ENCODE data around the gene FH.

DNA sequence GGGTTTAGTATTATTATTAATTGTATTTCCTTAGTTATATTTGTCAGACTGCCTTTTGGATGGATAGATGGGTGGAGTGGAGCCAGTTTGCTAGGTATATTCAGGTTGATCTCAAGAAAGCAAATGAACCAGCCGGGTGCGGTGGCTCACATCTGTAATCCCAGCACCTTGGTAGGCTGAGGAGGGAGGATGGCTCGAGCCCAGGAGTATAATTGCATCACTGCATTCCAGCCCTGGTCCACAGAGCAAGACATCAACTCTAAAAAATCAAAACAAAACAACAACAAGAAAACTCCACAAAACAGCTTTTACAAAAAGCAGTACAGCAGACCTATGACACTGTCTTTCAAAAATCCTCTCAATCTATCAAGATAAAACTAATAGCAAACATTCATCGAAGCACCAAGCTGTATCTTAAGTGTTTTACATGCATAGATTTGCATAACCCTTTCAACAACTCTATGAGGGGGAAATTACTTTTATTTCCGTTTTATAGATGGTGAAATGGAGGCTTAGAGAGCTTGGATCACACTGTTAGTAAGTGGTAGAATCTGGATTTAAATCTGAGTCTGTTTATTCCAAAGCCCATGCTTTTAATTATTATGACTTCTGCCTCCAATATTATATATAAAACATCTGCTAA is 38.1 kb upstream of the FH start:
- TF ChIP-seq, protein P1, sequence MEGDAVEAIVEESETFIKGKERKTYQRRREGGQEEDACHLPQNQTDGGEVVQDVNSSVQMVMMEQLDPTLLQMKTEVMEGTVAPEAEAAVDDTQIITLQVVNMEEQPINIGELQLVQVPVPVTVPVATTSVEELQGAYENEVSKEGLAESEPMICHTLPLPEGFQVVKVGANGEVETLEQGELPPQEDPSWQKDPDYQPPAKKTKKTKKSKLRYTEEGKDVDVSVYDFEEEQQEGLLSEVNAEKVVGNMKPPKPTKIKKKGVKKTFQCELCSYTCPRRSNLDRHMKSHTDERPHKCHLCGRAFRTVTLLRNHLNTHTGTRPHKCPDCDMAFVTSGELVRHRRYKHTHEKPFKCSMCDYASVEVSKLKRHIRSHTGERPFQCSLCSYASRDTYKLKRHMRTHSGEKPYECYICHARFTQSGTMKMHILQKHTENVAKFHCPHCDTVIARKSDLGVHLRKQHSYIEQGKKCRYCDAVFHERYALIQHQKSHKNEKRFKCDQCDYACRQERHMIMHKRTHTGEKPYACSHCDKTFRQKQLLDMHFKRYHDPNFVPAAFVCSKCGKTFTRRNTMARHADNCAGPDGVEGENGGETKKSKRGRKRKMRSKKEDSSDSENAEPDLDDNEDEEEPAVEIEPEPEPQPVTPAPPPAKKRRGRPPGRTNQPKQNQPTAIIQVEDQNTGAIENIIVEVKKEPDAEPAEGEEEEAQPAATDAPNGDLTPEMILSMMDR (IDR thresholded peaks at IDR 0.05) = no peak
- TF ChIP-seq POLR2AphosphoS5 (IDR thresholded peaks at IDR 0.05) (no peak), EP300 (IDR thresholded peaks at IDR 0.05) (no peak)

Data from sigmoid colon (tissue), 4 donors.